ENCODE measurements around the gene SCN5A.

SCN5A gene

GRCh38 chr3:38623539-38623938 is 25.9 kb downstream of the SCN5A start:
- TF ChIP-seq CTCF (conservative IDR thresholded peaks at IDR 0.05), result no peak

GRCh38 chr3:38622336-38622735 is 27.2 kb downstream of the SCN5A start:
- no peak for TF ChIP-seq CTCF (conservative IDR thresholded peaks at IDR 0.05)
- no peak overlapping the region for H3K27ac ChIP-seq

More at GRCh38 chr3:38623539-38623938, 25.9 kb downstream of the SCN5A start:
- no peak overlapping the region for H3K27ac ChIP-seq

GRCh38 chr3:38620236-38620635 is 29.3 kb downstream of the SCN5A start:
- TF ChIP-seq CTCF (conservative IDR thresholded peaks at IDR 0.05), result no peak
- H3K27ac ChIP-seq, result no peak overlapping the region

GRCh38 chr3:38618343-38618742 is 31.1 kb downstream of the SCN5A start:
- TF ChIP-seq CTCF (conservative IDR thresholded peaks at IDR 0.05), result no peak

GRCh38 chr3:38617586-38617985 is 31.9 kb downstream of the SCN5A start:
- TF ChIP-seq CTCF (conservative IDR thresholded peaks at IDR 0.05), result no peak
- no peak overlapping the region for H3K27ac ChIP-seq

More at GRCh38 chr3:38618343-38618742, 31.1 kb downstream of the SCN5A start:
- H3K27ac ChIP-seq, result no peak overlapping the region

GRCh38 chr3:38617137-38617536 is 32.4 kb downstream of the SCN5A start:
- no peak for TF ChIP-seq CTCF (conservative IDR thresholded peaks at IDR 0.05)
- H3K27ac ChIP-seq, result no peak overlapping the region

GRCh38 chr3:38616658-38617057 is 32.8 kb downstream of the SCN5A start:
- no peak for TF ChIP-seq CTCF (conservative IDR thresholded peaks at IDR 0.05)
- H3K27ac ChIP-seq, result no peak overlapping the region

GRCh38 chr3:38616111-38616510 is 33.4 kb downstream of the SCN5A start:
- no peak overlapping the region for H3K27ac ChIP-seq
- TF ChIP-seq CTCF (conservative IDR thresholded peaks at IDR 0.05), result no peak

Data from VCaP (cell line).